ENCODE results near the gene SEC11A. TPM values are rescaled to one million over a fixed set of nuclear protein-coding genes. Genes with fewer than 3 reads are reported as not detected.
A peak's percentile ranks its signal among the peaks of the same experiment; 100 is the strongest.
"Not testable (repeated sequence)": the region's sequence is repeated elsewhere in the genome, so short reads cannot be mapped to it uniquely, and the experiment has no call there.

Gene SEC11A
- total and polyA plus RNA-seq, 11 donors = 55.7 to 152 (median 73.3) TPM

DNA sequence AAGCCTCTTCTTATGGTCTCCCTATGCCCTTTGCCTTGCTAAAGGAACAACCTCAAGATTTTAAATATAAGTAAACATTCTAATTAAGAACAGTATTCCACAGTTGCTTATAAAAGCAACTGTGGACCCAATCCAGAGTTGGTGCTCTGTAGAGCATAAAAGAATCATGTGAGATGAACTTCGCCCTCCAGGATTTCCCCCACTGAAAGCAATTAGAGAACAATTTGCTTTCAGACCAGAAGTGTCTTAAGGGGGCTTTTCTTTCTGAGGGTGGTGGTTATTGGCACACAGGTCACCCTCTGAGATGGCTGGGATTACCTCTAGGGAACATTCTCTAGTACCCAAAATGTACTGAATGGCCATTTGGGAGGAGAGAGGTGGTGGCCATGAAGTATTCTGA, 43.1 kb upstream of the SEC11A start:
- 71 to 96% (median 90%) methylated on average over 1 of the region's 1 CpG for WGBS, 4 donors
- H3K9me3 ChIP-seq = no peaks in the 10 kb centered on the region
- DNase-seq (no peak), ATAC-seq (no peak)
- intact Hi-C loops (cut with DNase I) = loop anchor here in 1 of 10 donors (10.0 kb wide), 1 partner anchor 56 kb away; the partner anchor contains the start of gene ALPK3
- H3K27me3 ChIP-seq = no peaks in the 10 kb centered on the region
- H3K27ac ChIP-seq = no peak overlapping the region
- peaks cover 8 to 85% (median 75%) of the 10 kb centered on the region in 12 donors for H3K4me1 ChIP-seq
- peaks cover 0 to under 1% (median 0%) of the 10 kb centered on the region in 9 donors for H3K36me3 ChIP-seq
- H3K4me3 ChIP-seq = no peak overlapping the region
- no peak for TF ChIP-seq POLR2A (IDR thresholded peaks at IDR 0.05)
- TF ChIP-seq, protein P1, sequence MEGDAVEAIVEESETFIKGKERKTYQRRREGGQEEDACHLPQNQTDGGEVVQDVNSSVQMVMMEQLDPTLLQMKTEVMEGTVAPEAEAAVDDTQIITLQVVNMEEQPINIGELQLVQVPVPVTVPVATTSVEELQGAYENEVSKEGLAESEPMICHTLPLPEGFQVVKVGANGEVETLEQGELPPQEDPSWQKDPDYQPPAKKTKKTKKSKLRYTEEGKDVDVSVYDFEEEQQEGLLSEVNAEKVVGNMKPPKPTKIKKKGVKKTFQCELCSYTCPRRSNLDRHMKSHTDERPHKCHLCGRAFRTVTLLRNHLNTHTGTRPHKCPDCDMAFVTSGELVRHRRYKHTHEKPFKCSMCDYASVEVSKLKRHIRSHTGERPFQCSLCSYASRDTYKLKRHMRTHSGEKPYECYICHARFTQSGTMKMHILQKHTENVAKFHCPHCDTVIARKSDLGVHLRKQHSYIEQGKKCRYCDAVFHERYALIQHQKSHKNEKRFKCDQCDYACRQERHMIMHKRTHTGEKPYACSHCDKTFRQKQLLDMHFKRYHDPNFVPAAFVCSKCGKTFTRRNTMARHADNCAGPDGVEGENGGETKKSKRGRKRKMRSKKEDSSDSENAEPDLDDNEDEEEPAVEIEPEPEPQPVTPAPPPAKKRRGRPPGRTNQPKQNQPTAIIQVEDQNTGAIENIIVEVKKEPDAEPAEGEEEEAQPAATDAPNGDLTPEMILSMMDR (IDR thresholded peaks at IDR 0.05) = no peak

DNA sequence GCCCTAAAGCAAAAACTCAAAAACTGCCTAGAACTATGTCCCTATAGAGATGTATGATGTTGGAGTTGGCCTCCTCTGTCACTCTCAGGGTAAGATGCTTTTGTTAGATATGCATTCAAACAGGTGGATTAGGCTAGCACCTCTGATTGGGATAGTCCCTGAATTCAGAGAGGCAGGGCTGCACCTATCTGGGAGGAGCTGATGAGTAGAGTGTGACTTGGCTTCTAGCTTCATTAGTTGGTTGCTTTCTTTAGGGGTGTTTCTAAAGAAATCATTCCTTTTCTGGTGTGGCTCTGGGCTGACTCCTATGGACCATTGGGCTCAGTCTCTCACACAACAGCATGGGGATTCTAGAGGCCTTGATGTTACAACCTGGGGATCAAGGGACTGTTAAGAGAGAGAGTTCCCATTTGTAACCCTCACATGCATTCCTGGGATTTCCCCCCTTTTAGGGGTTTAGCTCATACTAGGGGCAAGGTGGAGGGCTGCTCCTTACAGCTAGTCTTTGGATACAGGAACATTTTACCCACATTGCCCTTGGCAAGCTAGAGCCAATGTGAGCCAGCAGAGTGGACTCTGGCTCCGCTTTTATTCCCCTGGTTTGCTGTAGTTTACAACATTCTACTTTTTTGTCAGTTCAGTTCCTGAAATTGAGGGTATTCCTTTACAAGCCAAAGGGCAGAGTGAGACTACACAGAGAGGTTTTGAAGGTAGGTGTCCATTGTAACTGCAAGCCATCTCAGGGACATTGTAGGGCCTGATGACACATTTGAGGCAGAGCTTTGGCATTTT, 40.0 kb upstream of the SEC11A start:
- no peak for DNase-seq
- no peaks in the 10 kb centered on the region for H3K9me3 ChIP-seq
- WGBS, 4 donors = 79 to 96% (median 88%) methylated on average over 1 of the region's 1 CpG
- H3K4me3 ChIP-seq = no peak overlapping the region
- no peak for ATAC-seq
- H3K27ac ChIP-seq = no peak overlapping the region
- intact Hi-C loops (cut with DNase I) = loop anchor here in 1 of 10 donors (10.0 kb wide), 1 partner anchor 59 kb away; the partner anchor contains the start of gene ALPK3
- TF ChIP-seq, protein P1 (IDR thresholded peaks at IDR 0.05) = no peak
- no peak for TF ChIP-seq POLR2A (IDR thresholded peaks at IDR 0.05)
- no peaks in the 10 kb centered on the region for H3K27me3 ChIP-seq
- H3K36me3 ChIP-seq = peaks cover 0 to 4% (median 0%) of the 10 kb centered on the region in 9 donors
- H3K4me1 ChIP-seq = peaks cover 3 to 81% (median 66%) of the 10 kb centered on the region in 12 donors

DNA sequence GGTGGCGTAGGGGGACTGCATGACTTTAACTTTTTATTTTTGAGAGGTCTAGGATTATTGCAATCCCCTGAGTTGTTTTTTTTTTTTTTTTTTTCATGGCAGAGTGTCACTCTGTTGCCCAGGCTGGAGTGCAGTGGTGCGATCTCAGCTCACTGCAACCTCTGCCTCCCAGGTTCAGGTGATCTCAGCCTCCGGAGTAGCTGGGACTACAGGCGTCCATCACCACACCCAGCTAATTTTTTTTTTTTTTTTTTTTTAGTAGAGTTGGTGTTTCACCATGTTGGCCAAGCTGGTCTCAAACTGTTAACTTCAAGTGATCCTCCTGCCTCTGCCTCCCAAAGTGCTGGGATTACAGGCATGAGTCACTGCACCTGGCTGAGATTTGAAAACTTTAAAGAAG, 39.0 kb upstream of the SEC11A start:
- intact Hi-C loops (cut with DNase I) = loop anchor here in 3 of 10 donors (5.0 to 10.0 kb wide), 3 partner anchors 57 to 103 kb away; partner anchors contain the start of genes ALPK3 (in 1 of the 3) and WDR73 (in 1 of the 3)

DNA sequence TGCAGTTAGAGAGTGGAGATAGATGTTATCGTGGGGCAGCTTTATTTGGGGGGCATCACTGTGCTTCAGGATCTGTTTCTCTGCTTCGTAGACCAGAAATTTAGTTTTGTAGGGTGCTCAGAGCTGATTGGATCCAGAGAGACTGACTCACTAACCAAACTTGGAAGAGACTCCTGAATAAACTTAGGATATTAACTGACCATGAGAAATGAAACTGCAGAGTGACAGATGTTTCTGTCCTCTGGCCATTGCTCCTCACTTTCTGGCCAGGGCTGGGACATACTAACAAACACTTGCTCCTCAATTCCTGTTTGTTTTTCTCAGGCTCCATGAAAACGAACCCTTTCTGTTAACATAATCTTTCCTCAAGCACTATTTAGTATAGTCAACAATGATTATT, 36.8 kb upstream of the SEC11A start:
- intact Hi-C loops (cut with DNase I) = loop anchor here in 3 of 10 donors (5.0 to 10.0 kb wide), 3 partner anchors 60 to 100 kb away; partner anchors contain the start of genes ALPK3 (in 1 of the 3) and WDR73 (in 1 of the 3)
- Histone ChIP-seq H3K4me3 (peak overlapping the region in 1 of 12 donors; percentile 11), H3K27me3 (no peaks in the 10 kb centered on the region), H3K9me3 (no peaks in the 10 kb centered on the region), H3K4me1 (peaks cover 10 to 73% (median 56%) of the 10 kb centered on the region in 12 donors), H3K36me3 (peaks cover 0 to 4% (median 0%) of the 10 kb centered on the region in 9 donors), H3K27ac (peak overlapping the region in 8 of 12 donors; percentile 2 to 40 (median 20))
- WGBS, 4 donors = 40 to 67% (median 51%) methylated on average over 3 of the region's 3 CpGs
- TF ChIP-seq, protein P1 (IDR thresholded peaks at IDR 0.05) = no peak
- no peak for TF ChIP-seq POLR2A (IDR thresholded peaks at IDR 0.05)
- no peak for DNase-seq
- ATAC-seq = no peak

More for the DNA sequence above, 39.0 kb upstream of the SEC11A start:
- not testable (repeated sequence) for DNase-seq, H3K27ac ChIP-seq, H3K9me3 ChIP-seq, ATAC-seq, H3K27me3 ChIP-seq, H3K36me3 ChIP-seq, H3K4me3 ChIP-seq
- H3K4me1 ChIP-seq = peaks cover 11 to 81% (median 66%) of the 10 kb centered on the region in 12 donors
- 73 to 92% (median 85%) methylated on average over 4 of the region's 4 CpGs for WGBS, 4 donors
